HepG2 (cell line): ENCODE measurements around the gene NLRC4. TPM values are rescaled to one million over a fixed set of nuclear protein-coding genes. Genes with fewer than 3 reads are reported as not detected.

Experiments used
- ATRX ChIP-seq: sonication (generic); formaldehyde crosslinking; IDR thresholded peaks from 2 replicates; pipeline ENCODE4 v1.4.0; 2020; ENCODE audit warnings: missing genetic modification reagents, borderline replicate concordance
- EED ChIP-seq: sonication (generic); formaldehyde crosslinking; IDR thresholded peaks from 2 replicates; pipeline ENCODE4 v1.5.0; 2020; ENCODE audit warnings: mild to moderate bottlenecking, missing genetic modification reagents
- FOXK2 ChIP-seq: fragments of 450-650 bp; IDR thresholded peaks from 2 replicates; pipeline ENCODE4 v1.6.1; 2016
- GABPA ChIP-seq, 2 experiments: IDR thresholded peaks; 2 replicates each; pipeline ENCODE4 v1.6.1; 2011 to 2016; ENCODE audit warnings: low read depth in 2 of 2, low read length in 1 of 2, missing biosample characterization in 1 of 2, missing genetic modification characterization in 1 of 2
- GPBP1L1 ChIP-seq: sonication (generic); formaldehyde crosslinking; IDR thresholded peaks from 2 replicates; pipeline ENCODE4 v1.5.0; 2020; ENCODE audit warnings: mild to moderate bottlenecking, missing genetic modification reagents
- GZF1 ChIP-seq: sonication (generic); formaldehyde crosslinking; IDR thresholded peaks from 2 replicates; pipeline ENCODE4 v1.5.1; 2020; ENCODE audit warnings: mild to moderate bottlenecking, missing genetic modification reagents
- IRX3 ChIP-seq: sonication (generic); formaldehyde crosslinking; IDR thresholded peaks from 2 replicates; pipeline ENCODE4 v1.8.1; 2023; ENCODE audit warnings: mild to moderate bottlenecking, low read depth, missing genetic modification reagents, borderline replicate concordance
- ISX ChIP-seq: sonication (generic); formaldehyde crosslinking; conservative IDR thresholded peaks from 2 replicates; pipeline ENCODE4 v1.5.0; 2020; ENCODE audit warnings: missing genetic modification reagents
- JUNB ChIP-seq: sonication (generic); formaldehyde crosslinking; IDR thresholded peaks from 2 replicates; pipeline ENCODE4 v1.8.0; 2022; ENCODE audit warnings: missing genetic modification reagents, mild to moderate bottlenecking, borderline replicate concordance
- MED13 ChIP-seq: sonication (generic); formaldehyde crosslinking; IDR thresholded peaks from 2 replicates; pipeline ENCODE4 v1.5.0; 2020; ENCODE audit warnings: missing genetic modification reagents
- MEIS2 ChIP-seq: sonication (generic); formaldehyde crosslinking; IDR thresholded peaks from 2 replicates; pipeline ENCODE4 v1.9.0; 2021; ENCODE audit warnings: mild to moderate bottlenecking, missing genetic modification reagents
- NCOA5 ChIP-seq: sonication (generic); formaldehyde crosslinking; IDR thresholded peaks from 2 replicates; pipeline ENCODE4 v1.4.0; 2020; ENCODE audit warnings: missing genetic modification reagents
- NR1H2 ChIP-seq: sonication (generic); formaldehyde crosslinking; IDR thresholded peaks from 2 replicates; pipeline ENCODE4 v1.8.1; 2022; ENCODE audit warnings: low read depth, missing genetic modification reagents, borderline replicate concordance
- POGK ChIP-seq: sonication (generic); formaldehyde crosslinking; conservative IDR thresholded peaks from 2 replicates; pipeline ENCODE4 v1.8.0; 2022; ENCODE audit warnings: mild to moderate bottlenecking, moderate library complexity, missing genetic modification reagents
- RBFOX2 ChIP-seq: fragments of 200-400 bp; formaldehyde crosslinking; IDR thresholded peaks from 2 replicates; pipeline ENCODE4 v1.6.1; 2017; ENCODE audit warnings: low read depth, mild to moderate bottlenecking, low read length
- SP4 ChIP-seq: sonication (generic); formaldehyde crosslinking; IDR thresholded peaks from 2 replicates; pipeline ENCODE4 v1.8.1; 2023; ENCODE audit warnings: mild to moderate bottlenecking, missing genetic modification reagents
- TAF15 ChIP-seq: fragments of 200-400 bp; formaldehyde crosslinking; IDR thresholded peaks from one replicate; pipeline ENCODE4 v1.6.1; 2018; ENCODE audit warnings: mild to moderate bottlenecking, low read depth, low read length; ENCODE audit not compliant: poor library complexity, severe bottlenecking
- ZEB1 ChIP-seq: IDR thresholded peaks from 2 replicates; pipeline ENCODE4 v1.6.1; 2012; ENCODE audit warnings: mild to moderate bottlenecking, low read depth, inconsistent platforms; ENCODE audit not compliant: insufficient replicate concordance
- ZNF10 ChIP-seq: sonication (generic); formaldehyde crosslinking; IDR thresholded peaks from 2 replicates; pipeline ENCODE4 v1.4.0; 2020; ENCODE audit warnings: mild to moderate bottlenecking, low read depth, missing genetic modification reagents, borderline replicate concordance
- ZNF207 ChIP-seq: fragments of 450-650 bp; IDR thresholded peaks from 2 replicates; pipeline ENCODE4 v1.6.1; 2016; ENCODE audit warnings: antibody characterized with exemption, borderline replicate concordance
- ZNF234 ChIP-seq: sonication (generic); formaldehyde crosslinking; conservative IDR thresholded peaks from 2 replicates; pipeline ENCODE4 v1.5.1; 2020; ENCODE audit warnings: mild to moderate bottlenecking, missing genetic modification reagents
- ZNF251 ChIP-seq: sonication (generic); formaldehyde crosslinking; IDR thresholded peaks from 2 replicates; pipeline ENCODE4 v1.9.0; 2021; ENCODE audit warnings: mild to moderate bottlenecking, missing genetic modification reagents
- ZNF44 ChIP-seq: sonication (generic); formaldehyde crosslinking; IDR thresholded peaks from 2 replicates; pipeline ENCODE4 v1.5.1; 2020; ENCODE audit warnings: mild to moderate bottlenecking, missing genetic modification reagents
- ZNF7 ChIP-seq: IDR thresholded peaks from 2 replicates; pipeline ENCODE4 v1.6.1; 2016; ENCODE audit warnings: missing biosample characterization, missing genetic modification reagents
- ZNF800 ChIP-seq: sonication (generic); formaldehyde crosslinking; IDR thresholded peaks from 2 replicates; pipeline ENCODE4 v1.4.0; 2020; ENCODE audit warnings: missing genetic modification reagents
- ZNF883 ChIP-seq: sonication (generic); formaldehyde crosslinking; IDR thresholded peaks from 2 replicates; pipeline ENCODE4 v1.5.1; 2020; ENCODE audit warnings: mild to moderate bottlenecking, missing genetic modification reagents; ENCODE audit errors: not compliant biosample characterization
- polyA plus RNA-seq, 8 experiments: library from polyadenylated mRNA; depleted of rRNA in 3 of 8; stranded (reverse) in 7 of 8; unstranded in 1 of 8; fragments of >200 nt; fragmentation: Illumina TruSeq in 4 of 8; extraction: Trizol in 4 of 8; gene quantifications; 2 replicates each; pipeline versions ENCODE4 v1.2.1 to v1.2.3, GENCODE V29; 2011 to 2016; ENCODE audit warnings: low read depth in 4 of 8, missing spikeins in 1 of 8, mixed read lengths in 1 of 8; ENCODE audit not compliant: insufficient read depth in 1 of 8
- total RNA-seq, 5 experiments: library from RNA; depleted of rRNA; stranded (reverse); fragments of >200 nt; fragmentation: Illumina TruSeq; extraction: Trizol; gene quantifications; 2 replicates each; pipeline ENCODE4 v1.2.3, GENCODE V29; 2016; ENCODE audit warnings: low read depth in 1 of 5

NLRC4 gene
- total and polyA plus RNA-seq, 2 of the 13 experiments (the other 11 are each of a cell fraction or from before 2014, with no cell fraction given), result 0.15 to 0.29 TPM

GRCh38 chr2:32277674-32278477, 13.2 kb upstream of the NLRC4 start, which contains the start of gene YIPF4 (continued):
- TF ChIP-seq NR1H2 (CRISPR knock-in tag), result no peak
- no peak for TF ChIP-seq JUNB (CRISPR knock-in tag)
- no peak for TF ChIP-seq GPBP1L1 (CRISPR knock-in tag)
- peak; percentile 86; the same call in 1 of the 2 replicates for TF ChIP-seq ZNF44 (CRISPR knock-in tag)
- peak; percentile 37 for TF ChIP-seq ZEB1
- peak; percentile 74; the same call in 1 of the 2 replicates for TF ChIP-seq SP4
- no peak for TF ChIP-seq ZNF234 (CRISPR knock-in tag)
- no peak for TF ChIP-seq TAF15
- TF ChIP-seq ZNF800 (CRISPR knock-in tag), result peak; percentile 85
- peak; percentile 81; the same call in 1 of the 2 replicates for TF ChIP-seq MEIS2
- TF ChIP-seq FOXK2, result peak; percentile 96
- TF ChIP-seq NCOA5 (CRISPR knock-in tag), result no peak
- TF ChIP-seq ISX, result peak; percentile 72; the same call in 1 of the 2 replicates
- no peak; the same call in 1 of the 2 replicates for TF ChIP-seq GZF1
- TF ChIP-seq RBFOX2, result peak; percentile 99
- no peak; the same call in none of the 2 replicates for TF ChIP-seq POGK (CRISPR knock-in tag)
- no peak for TF ChIP-seq ZNF10 (CRISPR knock-in tag)
- peak; percentile 94 for TF ChIP-seq ZNF883
- TF ChIP-seq ATRX (CRISPR knock-in tag), result peak; percentile 21; the same call in 1 of the 2 replicates
- no peak for TF ChIP-seq MED13 (CRISPR knock-in tag)
- TF ChIP-seq ZNF7 (CRISPR knock-in tag), result 0 out of 2 replicates have a peak, but pooled peaks have one; percentile 15
- no peak for TF ChIP-seq ZNF207
- no peak for TF ChIP-seq ZNF251 (CRISPR knock-in tag)
- TF ChIP-seq IRX3 (CRISPR knock-in tag), result peak; percentile 95
- TF ChIP-seq EED, result peak; percentile 92; the same call in 1 of the 2 replicates
- TF ChIP-seq GABPA (IDR thresholded peaks at IDR 0.05; ENCODE audit: low read depth, low read length), result peak; percentile 75
- TF ChIP-seq GABPA (CRISPR knock-in tag; IDR thresholded peaks at IDR 0.05; ENCODE audit: low read depth), result peak; percentile 98
